DOHH2 (cell line): ENCODE data around the gene CEP85.
A peak's percentile ranks its signal among the peaks of the same experiment; 100 is the strongest.
"Not testable (repeated sequence)": the region's sequence is repeated elsewhere in the genome, so short reads cannot be mapped to it uniquely, and the experiment has no call there.

Experiments used
- H3F3A ChIP-seq: fragments of 200-600 bp; sonication (generic), shearing (Covaris generic); 2 replicates; pipeline ENCODE4 v1.6.0; 2016; ENCODE audit warnings: antibody characterized with exemption, mild to moderate bottlenecking; ENCODE audit not compliant: control insufficient read depth, insufficient read depth
- H3K27ac ChIP-seq: fragments of 200-600 bp; sonication (generic); 2 replicates; pipeline ENCODE4 v1.5.1; 2014; ENCODE audit warnings: low read depth, mild to moderate bottlenecking, low read length, moderate library complexity
- H3K27me3 ChIP-seq: fragments of 200-600 bp; sonication (generic); 2 replicates; pipeline ENCODE4 v1.6.1; 2014; ENCODE audit warnings: mild to moderate bottlenecking, low read length, mixed read lengths; ENCODE audit not compliant: control insufficient read depth
- H3K36me3 ChIP-seq: fragments of 200-600 bp; sonication (generic); 2 replicates; pipeline ENCODE4 v1.6.1; 2014; ENCODE audit warnings: mild to moderate bottlenecking, low read length, moderate library complexity, mixed read lengths; ENCODE audit not compliant: control insufficient read depth
- H3K4me1 ChIP-seq: fragments of 200-600 bp; sonication (generic); 2 replicates; pipeline ENCODE4 v1.6.1; 2014; ENCODE audit warnings: mild to moderate bottlenecking, low read length, mixed read lengths; ENCODE audit not compliant: control insufficient read depth
- H3K4me2 ChIP-seq: fragments of 200-600 bp; sonication (generic); 2 replicates; pipeline ENCODE4 v1.6.0; 2014; ENCODE audit warnings: mild to moderate bottlenecking, low read length, moderate library complexity
- H3K4me3 ChIP-seq: fragments of 200-600 bp; sonication (generic); 2 replicates; pipeline ENCODE4 v1.5.1; 2014; ENCODE audit warnings: mild to moderate bottlenecking, low read length, mixed read lengths
- H3K79me2 ChIP-seq: fragments of 200-600 bp; sonication (generic); 2 replicates; pipeline ENCODE4 v1.6.1; 2014; ENCODE audit warnings: mild to moderate bottlenecking, low read length, mixed read lengths; ENCODE audit not compliant: control insufficient read depth
- H3K9me2 ChIP-seq: fragments of 200-600 bp; sonication (generic); replicated peaks from 2 replicates; pipeline ENCODE4 v1.6.1; 2014; ENCODE audit warnings: mild to moderate bottlenecking, low read length, mixed read lengths; ENCODE audit not compliant: control insufficient read depth
- H3K9me3 ChIP-seq: fragments of 200-600 bp; sonication (generic); 2 replicates; pipeline ENCODE4 v1.6.1; 2014; ENCODE audit warnings: antibody characterized with exemption, low read length, mixed read lengths; ENCODE audit not compliant: control insufficient read depth, insufficient read depth
- H4K20me1 ChIP-seq: fragments of 200-600 bp; sonication (generic); 2 replicates; pipeline ENCODE4 v1.6.0; 2014; ENCODE audit warnings: low read depth, mild to moderate bottlenecking, antibody characterized with exemption, low read length, moderate library complexity; ENCODE audit not compliant: control insufficient read depth, insufficient read depth
- EZH2phosphoT487 ChIP-seq: fragments of 200-600 bp; sonication (generic); IDR thresholded peaks from 2 replicates; pipeline ENCODE4 v1.6.1; 2017; ENCODE audit warnings: borderline replicate concordance, mild to moderate bottlenecking, antibody characterized with exemption, low read length, moderate library complexity, mixed read lengths
- TF ChIP-seq, protein P1 (sequence below): fragments of 200-600 bp; sonication (generic); IDR thresholded peaks from one replicate; pipeline ENCODE4 v1.5.1; 2014; ENCODE audit warnings: antibody characterized with exemption, mild to moderate bottlenecking, low read depth, low read length; ENCODE audit not compliant: poor library complexity, severe bottlenecking

The CEP85 gene

DNA sequence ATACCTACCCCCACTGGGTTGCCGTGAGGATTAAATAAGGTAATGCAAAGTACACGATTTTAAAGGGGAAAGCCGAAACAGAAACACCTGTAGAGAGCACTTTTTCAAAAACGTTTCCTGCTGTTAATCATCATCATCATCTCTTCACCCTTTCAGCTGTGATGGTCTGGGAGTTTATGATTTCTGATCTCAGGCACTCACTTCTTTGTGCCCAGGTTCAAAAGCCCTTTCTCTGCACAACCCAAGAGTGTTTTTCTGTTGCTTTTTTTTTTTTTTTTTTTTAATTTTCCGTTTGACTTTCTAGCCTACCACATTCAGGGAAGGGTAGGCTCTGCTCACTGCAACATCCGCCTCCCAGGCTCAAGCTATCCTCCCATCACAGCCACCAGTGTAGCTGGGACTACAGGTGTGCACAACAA is 73.4 kb downstream of the CEP85 start:
- peaks cover 10% of the 10 kb centered on the region for H3F3A ChIP-seq
- peak overlapping the region; percentile 94 for H3K27ac ChIP-seq
- no peak for TF ChIP-seq EZH2phosphoT487
- TF ChIP-seq, protein P1, sequence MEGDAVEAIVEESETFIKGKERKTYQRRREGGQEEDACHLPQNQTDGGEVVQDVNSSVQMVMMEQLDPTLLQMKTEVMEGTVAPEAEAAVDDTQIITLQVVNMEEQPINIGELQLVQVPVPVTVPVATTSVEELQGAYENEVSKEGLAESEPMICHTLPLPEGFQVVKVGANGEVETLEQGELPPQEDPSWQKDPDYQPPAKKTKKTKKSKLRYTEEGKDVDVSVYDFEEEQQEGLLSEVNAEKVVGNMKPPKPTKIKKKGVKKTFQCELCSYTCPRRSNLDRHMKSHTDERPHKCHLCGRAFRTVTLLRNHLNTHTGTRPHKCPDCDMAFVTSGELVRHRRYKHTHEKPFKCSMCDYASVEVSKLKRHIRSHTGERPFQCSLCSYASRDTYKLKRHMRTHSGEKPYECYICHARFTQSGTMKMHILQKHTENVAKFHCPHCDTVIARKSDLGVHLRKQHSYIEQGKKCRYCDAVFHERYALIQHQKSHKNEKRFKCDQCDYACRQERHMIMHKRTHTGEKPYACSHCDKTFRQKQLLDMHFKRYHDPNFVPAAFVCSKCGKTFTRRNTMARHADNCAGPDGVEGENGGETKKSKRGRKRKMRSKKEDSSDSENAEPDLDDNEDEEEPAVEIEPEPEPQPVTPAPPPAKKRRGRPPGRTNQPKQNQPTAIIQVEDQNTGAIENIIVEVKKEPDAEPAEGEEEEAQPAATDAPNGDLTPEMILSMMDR, result no peak
- no peaks in the 10 kb centered on the region for H3K27me3 ChIP-seq
- H3K79me2 ChIP-seq, result peaks cover 33% of the 10 kb centered on the region
- peak overlapping the region; percentile 96 for H3K4me2 ChIP-seq
- H3K4me3 ChIP-seq, result peak overlapping the region; percentile 85
- H3K36me3 ChIP-seq, result no peaks in the 10 kb centered on the region
- no peaks in the 10 kb centered on the region for H3K9me2 ChIP-seq
- H3K9me3 ChIP-seq, result no peaks in the 10 kb centered on the region
- H3K4me1 ChIP-seq, result peaks cover 42% of the 10 kb centered on the region
- H4K20me1 ChIP-seq, result no peaks in the 10 kb centered on the region

DNA sequence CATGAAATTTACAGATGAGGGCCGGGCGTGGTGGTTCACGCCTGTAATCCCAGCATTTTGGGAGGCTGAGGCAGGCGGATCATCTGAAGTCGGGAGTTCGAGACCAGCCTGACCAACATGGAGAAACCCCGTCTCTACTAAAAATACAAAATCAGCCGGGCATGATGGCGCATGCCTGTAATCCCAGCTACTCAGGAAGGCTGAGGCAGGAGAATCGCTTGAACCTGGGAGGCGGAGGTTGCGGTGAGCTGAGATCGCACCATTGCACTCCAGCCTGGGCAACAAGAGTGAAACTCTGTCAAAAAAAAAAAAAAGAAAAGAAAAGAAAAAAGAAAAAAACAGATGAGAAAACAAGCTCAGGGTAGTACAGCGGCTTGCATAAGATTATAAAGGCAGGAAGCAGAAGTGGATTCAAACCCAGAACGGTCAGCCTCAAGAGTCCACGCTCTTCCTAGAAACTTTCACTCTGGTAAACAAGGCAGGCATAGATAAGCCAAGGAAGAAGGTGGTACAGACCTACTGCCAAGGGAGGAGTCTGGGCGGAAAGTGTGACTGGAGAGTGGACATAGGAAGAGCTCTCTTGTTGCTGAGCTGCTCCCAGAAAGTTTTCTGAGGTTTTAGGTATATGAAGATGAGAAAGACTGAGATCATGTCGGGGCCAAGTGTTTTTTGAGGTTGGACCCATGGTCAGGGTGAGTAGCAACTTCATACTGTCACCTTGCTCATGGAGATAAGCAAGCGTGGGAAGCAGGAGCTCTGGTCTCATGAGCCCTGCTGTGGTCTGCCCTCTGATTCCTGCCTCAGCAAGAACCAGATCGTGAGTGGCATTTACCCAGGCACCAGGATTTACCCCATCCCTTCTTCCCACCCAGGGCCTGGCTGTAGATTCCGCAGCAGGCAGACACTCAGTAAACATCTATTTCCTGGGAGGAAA is 74.2 kb downstream of the CEP85 start:
- H3K9me2 ChIP-seq, H4K20me1 ChIP-seq, H3F3A ChIP-seq, H3K27me3 ChIP-seq, H3K36me3 ChIP-seq, H3K9me3 ChIP-seq: not testable (repeated sequence)
- Histone ChIP-seq H3K4me3 (peak overlapping the region; percentile 85), H3K4me2 (peak overlapping the region; percentile 96), H3K79me2 (peaks cover 24% of the 10 kb centered on the region), H3K27ac (peak overlapping the region; percentile 94), H3K4me1 (peaks cover 40% of the 10 kb centered on the region)

DNA sequence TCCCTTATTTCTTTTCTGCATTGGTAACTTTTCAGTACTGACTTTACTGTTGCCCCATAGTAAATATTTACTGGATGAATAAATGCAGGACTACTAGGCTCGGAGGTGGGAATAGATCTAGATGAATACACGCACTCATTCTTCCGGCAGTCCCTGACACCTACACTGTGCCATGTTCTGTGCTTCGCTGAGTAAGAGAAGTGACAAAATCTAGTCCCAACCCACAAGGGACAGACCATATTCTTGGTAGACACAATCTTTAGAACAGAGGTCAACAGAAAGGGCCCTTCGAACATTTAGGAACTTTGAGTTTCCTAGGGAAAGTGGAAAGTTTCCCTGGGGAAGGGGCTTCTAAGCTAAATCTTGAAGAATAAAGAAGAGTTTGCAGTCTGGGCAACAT is 80.5 kb downstream of the CEP85 start:
- peaks cover 30% of the 10 kb centered on the region for H3K79me2 ChIP-seq
- H3K27ac ChIP-seq, result 0 out of 2 replicates have a peak overlapping the region, but pooled peaks have one; percentile 1
- H3K36me3 ChIP-seq, result peaks cover 5% of the 10 kb centered on the region; the same call in 1 of the 2 replicates
- H3K9me3 ChIP-seq, result no peaks in the 10 kb centered on the region
- no peaks in the 10 kb centered on the region for H3K27me3 ChIP-seq
- H3F3A ChIP-seq, result peaks cover 15% of the 10 kb centered on the region
- no peaks in the 10 kb centered on the region for H3K9me2 ChIP-seq
- H3K4me2 ChIP-seq, result peak overlapping the region; percentile 80
- TF ChIP-seq, protein P1, result no peak
- TF ChIP-seq EZH2phosphoT487, result no peak
- H3K4me1 ChIP-seq, result peaks cover 63% of the 10 kb centered on the region
- H4K20me1 ChIP-seq, result no peaks in the 10 kb centered on the region
- H3K4me3 ChIP-seq, result no peak overlapping the region
